Measurements from ENCODE around the gene ANKRD11.
"Not testable (repeated sequence)": the region's sequence is repeated elsewhere in the genome, so short reads cannot be mapped to it uniquely, and the experiment has no call there.

Gene ANKRD11

DNA sequence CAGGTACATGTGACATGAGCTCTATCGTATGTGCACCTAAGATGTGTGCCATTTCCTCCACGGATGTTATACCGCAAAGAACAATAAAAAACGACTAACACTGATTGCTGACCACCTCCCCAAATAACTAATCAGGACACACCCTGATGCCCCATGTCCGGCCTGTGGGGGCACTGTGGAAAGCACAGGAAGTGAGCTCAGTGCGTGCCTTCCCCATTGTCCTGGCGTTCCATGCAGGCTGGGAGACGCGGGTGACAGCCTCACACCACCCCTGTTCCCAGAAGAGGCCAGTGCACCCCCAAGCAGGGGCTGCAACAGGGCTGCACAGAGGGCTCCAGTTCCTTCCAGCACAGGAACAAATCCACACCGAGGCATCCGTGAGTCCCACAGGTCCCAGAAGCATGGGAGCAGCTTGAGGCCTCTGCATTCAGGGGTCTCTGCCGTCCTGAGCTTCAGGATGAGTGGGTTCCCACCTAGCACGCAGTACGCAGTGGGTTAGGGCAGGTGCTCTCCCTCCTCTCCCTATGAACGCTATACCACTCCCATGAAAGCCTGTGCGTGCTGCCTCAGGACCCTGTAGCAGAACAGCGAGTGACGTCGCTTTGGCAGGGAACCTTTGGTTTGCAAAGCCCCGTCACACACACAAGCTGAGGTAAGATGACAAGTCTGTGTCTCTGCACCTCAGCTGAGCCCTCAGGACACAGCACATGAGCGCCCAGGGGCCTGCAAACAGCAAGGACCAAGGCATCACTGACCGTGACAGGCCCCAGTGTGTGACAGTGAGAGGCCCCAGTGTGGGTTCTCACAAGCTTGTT is 155.2 kb downstream of the ANKRD11 start:
- H3K4me3 ChIP-seq (ENCODE audit: low read depth, low read length), result no peak overlapping the region
- TF ChIP-seq, protein P1, sequence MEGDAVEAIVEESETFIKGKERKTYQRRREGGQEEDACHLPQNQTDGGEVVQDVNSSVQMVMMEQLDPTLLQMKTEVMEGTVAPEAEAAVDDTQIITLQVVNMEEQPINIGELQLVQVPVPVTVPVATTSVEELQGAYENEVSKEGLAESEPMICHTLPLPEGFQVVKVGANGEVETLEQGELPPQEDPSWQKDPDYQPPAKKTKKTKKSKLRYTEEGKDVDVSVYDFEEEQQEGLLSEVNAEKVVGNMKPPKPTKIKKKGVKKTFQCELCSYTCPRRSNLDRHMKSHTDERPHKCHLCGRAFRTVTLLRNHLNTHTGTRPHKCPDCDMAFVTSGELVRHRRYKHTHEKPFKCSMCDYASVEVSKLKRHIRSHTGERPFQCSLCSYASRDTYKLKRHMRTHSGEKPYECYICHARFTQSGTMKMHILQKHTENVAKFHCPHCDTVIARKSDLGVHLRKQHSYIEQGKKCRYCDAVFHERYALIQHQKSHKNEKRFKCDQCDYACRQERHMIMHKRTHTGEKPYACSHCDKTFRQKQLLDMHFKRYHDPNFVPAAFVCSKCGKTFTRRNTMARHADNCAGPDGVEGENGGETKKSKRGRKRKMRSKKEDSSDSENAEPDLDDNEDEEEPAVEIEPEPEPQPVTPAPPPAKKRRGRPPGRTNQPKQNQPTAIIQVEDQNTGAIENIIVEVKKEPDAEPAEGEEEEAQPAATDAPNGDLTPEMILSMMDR (IDR thresholded peaks at IDR 0.05; ENCODE audit: borderline replicate concordance, insufficient read depth, low read depth, low read length), result no peak

DNA sequence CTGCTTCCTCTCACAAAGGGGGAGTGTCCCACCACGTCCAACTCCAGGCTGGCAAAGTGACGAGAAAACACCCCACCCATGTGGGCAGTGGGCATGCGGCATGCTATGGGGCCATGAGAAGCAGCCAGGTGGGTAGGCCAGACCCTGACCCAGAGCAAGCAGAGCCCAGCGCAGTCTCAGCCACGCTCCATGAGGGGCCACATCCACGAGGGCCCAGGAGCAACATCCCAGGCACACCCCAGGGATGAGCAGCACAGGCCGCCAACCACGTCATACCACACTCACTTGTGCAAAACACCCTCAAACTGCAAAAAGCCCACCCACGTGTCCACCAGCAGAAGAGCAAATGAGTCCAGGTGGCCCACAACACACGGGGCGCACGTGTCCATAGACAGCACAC is 155.9 kb downstream of the ANKRD11 start:
- TF ChIP-seq, protein P1 (IDR thresholded peaks at IDR 0.05; ENCODE audit: borderline replicate concordance, insufficient read depth, low read depth, low read length), result no peak
- H3K4me3 ChIP-seq (ENCODE audit: low read depth, low read length), result no peak overlapping the region

DNA sequence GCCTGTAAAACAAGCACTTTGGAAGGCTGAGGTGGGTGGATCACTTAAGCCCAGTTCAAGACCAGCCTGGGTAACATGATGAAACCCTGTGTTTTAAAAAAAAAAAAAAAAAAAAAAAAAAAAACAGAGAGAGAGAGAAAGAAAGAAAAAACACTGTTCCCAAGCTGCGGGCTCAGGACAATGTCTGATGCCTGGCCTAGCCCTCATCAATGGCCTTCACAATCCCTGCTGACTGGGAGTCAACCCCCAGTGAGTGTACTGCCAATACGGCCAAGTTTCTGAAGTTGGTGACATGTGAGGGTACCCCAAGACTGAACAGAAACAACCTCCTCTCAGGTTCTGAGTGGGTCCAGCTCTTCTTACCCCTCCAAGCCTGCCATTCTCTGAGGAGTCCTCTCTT is 156.3 kb downstream of the ANKRD11 start:
- TF ChIP-seq, protein P1 (IDR thresholded peaks at IDR 0.05; ENCODE audit: borderline replicate concordance, insufficient read depth, low read depth, low read length), result no peak
- H3K4me3 ChIP-seq (ENCODE audit: low read depth, low read length), result no peak overlapping the region

DNA sequence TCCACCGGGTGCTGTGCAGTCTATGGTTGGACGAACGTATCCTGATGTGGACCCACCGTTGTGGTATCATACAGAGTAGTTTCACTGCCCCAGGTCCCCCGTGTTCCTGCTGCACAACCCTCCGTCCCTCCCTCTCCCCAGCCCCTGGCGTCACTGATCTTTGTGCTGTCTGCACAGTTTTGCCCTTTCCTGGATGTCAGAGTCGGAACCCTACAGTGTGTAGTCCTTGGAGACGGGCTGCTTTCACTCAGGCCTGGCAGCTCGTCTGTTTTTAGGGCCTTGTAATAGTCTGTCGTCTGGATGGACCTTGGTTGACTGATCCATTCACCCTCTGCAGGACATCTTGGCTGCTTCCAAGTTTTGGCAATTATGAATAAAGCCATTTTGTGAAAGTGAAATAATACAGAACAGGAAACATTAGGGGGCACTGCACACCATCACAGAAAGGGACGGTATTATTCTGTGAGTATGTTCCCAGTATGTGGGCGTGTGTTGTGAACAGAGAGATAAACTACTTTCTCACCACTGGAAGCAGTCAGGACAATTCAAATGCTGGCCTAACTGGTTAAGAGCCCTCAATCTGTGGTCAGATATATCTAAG is 156.9 kb downstream of the ANKRD11 start:
- not testable (repeated sequence) for H3K4me3 ChIP-seq (ENCODE audit: low read depth, low read length)
- TF ChIP-seq, protein P1 (IDR thresholded peaks at IDR 0.05; ENCODE audit: borderline replicate concordance, insufficient read depth, low read depth, low read length), result peak; percentile 31; the same call in 1 of the 2 replicates

DNA sequence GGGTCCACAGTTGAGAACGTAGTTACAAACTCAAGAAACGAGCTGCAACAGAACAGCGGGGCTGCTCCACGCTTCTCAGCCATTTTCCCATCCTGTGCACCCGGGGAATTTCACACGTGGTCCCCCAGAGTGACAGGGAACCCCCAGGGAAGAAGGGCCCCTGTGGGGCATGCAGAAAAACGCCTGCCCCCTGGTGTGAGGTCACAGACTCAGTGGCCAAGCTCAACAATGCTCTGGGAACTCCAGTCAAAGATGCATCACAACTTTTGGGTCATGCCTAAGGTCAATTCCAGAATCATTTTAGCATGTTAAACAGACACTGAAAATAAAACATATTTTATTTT is 157.5 kb downstream of the ANKRD11 start:
- H3K4me3 ChIP-seq (ENCODE audit: low read depth, low read length), result no peak overlapping the region
- TF ChIP-seq, protein P1 (IDR thresholded peaks at IDR 0.05; ENCODE audit: borderline replicate concordance, insufficient read depth, low read depth, low read length), result no peak

DNA sequence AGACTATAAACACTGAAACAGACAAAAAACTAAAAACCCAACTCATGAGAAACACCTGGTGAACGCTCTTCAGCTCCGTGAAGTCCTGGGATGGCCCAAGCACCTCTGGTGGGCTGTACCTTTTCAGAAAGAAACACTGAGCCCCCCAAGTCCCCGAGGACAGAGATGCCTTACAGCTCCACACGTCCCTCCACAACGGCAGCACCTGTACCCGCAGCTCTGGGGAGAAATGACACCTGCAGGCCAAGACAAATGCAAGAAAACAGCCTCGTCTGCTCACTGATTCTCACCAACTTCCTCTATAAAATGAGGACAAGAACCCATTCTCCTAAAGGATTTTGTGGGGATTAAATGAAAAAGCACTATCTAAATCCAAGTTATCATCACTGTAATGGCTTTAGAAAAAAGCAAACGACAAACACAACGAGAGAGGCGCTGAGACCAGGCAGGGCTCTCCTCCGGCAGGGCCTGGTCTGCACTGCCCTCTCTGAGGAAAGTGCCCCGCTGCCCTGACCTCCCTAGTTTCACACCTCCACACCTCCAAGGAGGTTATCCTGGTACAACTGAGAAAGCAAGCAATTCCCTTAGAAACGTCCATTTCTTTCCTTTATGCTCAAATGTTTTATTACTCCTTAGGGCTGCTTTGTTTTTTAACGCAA is 158.0 kb downstream of the ANKRD11 start:
- TF ChIP-seq, protein P1 (IDR thresholded peaks at IDR 0.05; ENCODE audit: borderline replicate concordance, insufficient read depth, low read depth, low read length), result no peak
- no peak overlapping the region for H3K4me3 ChIP-seq (ENCODE audit: low read depth, low read length)
